NCI-H2227 (cell line): ENCODE measurements around the gene BTBD19.
"Not testable (repeated sequence)": the region's sequence is repeated elsewhere in the genome, so short reads cannot be mapped to it uniquely, and the experiment has no call there.

Source experiments
- DNase-seq: peaks from one replicate; lab custom pipeline; 2025; ENCODE audit not compliant: unreplicated experiment; lab: John Stamatoyannopoulos, UW

The BTBD19 gene

DNA sequence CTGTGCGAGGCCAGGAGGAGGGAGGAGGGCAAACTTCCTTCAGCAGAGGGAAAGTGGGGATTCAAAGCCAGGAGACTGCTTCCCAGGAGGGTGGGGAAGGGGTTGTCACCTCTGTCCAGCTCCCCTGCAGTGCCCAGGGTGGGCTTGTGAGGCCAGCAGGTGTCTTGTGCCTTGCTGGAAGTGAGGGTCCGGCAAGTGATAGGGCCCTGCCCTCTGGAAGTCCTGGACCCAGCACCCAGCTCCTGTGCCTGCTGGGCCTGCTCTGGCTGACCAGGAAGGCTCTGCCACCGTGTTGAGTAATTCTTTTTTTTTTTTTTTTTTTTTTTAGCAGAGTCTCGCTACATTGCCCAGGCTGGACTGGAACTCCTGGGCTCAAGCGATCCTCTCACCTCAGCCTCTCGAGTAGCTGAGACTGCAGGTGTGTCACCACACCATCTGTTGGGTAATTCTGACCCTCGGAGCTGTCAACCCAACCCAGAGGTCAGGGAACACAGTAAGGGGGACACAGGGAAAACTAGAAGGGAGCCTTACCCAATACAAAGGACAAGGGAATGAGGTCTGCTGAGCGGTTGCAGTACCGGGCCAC lies 21.4 kb upstream of the BTBD19 start:
- no peak for DNase-seq

DNA sequence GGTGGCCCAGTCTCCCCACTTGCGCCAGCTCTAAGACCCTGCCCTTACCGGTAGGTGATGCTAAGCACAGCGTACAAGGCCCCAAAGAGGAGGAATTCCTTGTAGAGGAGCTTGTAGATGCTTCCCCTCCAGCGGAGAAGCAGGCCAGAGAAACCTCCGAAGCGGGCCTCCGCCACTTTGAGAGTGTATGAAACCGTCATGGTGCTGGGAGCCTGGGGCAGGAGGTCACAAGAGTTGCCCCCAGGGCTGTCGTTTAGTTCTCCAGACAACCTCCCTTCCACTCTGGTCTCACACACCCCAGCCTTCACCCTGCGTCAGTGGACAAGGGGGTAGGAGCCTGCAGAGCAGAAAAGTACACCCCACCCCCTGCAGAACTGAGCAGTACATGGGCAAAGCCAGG lies 20.8 kb upstream of the BTBD19 start:
- no peak for DNase-seq

DNA sequence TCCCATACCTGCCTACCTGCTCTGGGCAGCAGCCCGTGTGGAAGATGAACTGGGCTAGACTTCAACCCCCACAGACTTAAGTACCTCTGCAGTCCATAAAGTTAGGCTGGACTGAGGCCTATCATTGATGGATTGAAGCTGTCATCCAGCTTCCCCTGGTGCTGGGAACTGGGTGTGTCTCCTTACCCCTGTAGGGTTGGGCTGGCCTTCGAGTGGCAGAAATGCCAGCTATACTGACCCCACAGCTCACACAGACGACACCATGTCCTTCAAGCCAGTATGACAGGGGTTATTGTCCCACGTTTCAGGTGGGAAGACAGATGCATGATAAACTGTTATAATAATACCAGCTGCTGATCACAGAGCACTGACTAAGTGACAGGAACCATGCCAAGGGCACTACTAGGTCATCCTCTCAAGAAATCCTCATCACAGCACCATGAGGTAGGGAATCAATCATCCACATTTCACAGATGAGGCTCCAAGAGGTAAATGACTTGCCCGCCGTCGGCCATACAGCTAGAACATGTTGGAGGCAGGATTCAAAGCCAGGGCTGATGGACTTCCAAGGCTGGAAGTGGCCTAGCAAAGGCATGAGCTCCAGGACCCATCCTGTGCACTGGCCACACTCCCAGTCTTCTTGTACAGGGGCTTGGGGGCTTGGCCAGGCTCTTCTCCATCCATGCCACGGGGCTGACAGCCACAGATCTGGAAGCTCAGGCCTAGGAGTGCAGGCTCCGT lies 20.0 kb upstream of the BTBD19 start, which contains the start of gene BEST4:
Gene BEST4, minus strand, starts transcription at position 51 of the 741 bp plus-strand sequence. CDS start 465 bp downstream, outside the sequence.
- DNase-seq, result no peak

DNA sequence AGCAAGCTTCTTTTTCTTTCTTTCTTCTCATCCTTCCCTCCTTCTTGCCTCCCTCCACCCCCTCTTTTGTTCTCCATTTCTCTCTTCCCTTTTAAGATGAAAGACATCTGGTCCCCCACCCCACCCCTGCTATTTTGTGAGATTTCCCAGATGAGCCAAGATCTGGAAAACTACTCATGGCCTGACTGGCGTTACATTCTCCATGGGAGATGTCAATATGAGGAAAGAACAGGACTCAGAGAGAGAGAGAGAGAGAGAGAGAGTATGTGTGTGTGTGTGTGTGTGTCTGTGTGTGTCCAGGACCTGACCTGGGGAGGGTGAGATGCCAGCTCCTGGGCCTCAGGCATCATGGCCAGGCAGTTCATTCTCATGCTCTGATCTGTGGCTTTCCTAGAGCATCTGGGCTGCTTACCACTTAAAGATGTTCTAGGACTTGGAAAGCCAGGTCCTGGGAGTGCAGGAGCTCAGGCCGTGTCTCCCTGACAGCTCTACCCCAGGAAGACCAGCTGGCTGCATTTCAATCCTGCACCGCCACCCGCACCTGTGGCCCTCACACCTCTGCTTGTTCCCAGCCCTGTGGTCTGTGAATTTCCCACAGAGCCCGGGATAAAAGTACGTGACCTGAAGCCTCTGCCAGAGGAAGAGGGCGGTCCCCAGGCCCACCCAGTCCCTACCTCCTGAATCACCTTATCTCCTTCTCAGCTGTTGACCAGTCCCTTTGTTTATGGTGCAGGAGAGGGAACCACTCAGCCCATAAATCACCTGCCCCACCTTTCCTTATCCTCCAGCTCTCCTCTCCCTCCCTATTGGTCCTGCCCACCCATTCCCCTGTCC lies 17.1 kb upstream of the BTBD19 start:
- no peak for DNase-seq

DNA sequence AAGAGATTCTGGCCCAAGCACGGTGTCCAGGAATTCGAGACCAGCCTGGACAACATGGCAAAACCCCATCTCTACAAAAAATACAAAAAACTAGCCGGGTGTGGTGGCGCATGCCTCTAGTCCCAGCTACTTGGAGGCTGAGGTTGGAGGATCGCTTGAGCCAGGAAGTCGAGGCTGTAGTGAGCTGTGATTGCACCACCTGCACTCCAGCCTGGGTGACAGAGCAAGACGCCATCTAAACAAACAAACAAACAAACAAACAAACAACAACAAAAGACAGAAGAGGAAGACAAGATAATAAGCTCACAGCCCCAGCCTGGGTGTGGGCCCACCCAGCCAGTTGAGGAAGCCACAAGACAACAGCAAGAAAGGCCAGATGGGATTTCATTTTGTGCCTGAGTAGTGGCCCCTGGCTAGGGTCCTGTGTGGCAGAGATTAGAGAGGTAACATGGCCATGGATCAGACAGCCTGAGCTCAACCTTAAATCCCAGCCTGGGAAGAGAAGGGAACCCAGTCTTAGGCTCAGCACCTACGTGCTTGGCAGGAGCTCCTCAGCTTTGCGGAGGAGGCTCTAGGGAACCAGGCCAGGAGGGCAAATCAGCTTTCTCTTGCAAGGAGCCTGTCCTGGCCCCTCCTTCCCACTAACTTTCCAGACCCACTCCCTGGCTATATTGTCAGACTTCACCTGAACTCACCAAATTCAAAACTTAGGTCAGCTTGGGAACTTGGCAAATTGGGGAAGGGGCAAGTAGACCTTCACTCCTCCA lies 15.4 kb upstream of the BTBD19 start:
- DNase-seq, result no peak

DNA sequence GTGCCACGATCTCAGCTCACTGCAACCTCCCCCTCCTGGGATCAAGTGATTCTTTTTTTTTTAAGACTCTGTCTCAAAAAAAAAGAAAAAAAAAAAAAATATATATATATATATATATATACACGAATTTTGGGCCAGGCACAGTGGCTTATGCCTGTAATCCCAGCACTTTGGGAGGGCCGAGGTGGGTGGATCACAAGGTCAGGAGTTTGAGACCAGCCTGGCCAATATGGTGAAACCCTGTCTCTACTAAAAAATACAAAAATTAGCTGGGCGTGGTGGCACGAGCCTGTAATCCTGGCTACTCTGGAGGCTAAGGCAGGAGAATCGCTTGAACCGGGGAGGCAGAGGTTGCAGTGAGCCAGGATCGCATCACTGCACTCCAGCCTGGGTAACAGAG lies 10.4 kb upstream of the BTBD19 start:
- DNase-seq, result not testable (repeated sequence)

DNA sequence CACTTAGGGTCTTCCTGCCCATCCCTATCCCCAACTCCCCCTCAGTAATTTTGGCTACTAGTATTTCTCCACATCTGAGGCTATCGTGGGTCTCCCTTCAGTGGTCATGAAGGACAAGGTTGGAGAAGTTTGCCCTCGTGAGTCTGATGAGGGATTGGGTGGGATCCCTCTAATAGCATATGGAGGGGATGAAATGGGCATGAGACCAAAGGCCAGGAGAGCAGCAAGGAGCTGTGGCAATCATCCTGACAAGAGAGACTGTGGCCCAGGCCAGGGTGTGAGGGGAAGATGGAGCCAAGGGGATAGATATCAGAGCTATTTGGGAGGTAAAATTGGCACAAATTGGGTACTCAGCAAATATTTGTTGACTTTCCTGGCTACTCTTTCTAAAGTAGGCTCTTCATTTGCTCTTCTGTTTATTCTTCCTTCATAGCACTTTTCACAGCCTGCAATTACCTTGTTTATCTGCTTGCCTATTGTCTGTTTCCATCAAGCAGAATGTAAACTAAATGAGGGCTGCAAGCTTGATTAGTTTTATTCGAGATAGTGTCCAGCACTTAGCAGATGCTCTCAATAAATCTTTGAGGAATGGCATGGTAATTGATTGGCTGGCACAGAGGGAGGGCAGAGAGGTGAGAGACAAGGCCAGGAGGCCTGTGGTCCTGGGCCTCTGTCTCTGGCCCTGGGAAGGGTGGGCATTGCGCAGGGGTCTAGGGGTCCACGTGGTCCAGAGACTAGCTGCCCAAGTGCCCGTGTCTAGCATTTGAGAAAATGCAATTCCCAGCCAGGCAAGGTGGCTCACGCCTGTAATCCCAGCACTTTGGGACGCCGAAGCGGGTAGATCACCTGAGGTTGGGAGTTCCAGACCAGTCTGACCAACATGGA lies 9.6 kb upstream of the BTBD19 start:
- DNase-seq, result peak; percentile 29

DNA sequence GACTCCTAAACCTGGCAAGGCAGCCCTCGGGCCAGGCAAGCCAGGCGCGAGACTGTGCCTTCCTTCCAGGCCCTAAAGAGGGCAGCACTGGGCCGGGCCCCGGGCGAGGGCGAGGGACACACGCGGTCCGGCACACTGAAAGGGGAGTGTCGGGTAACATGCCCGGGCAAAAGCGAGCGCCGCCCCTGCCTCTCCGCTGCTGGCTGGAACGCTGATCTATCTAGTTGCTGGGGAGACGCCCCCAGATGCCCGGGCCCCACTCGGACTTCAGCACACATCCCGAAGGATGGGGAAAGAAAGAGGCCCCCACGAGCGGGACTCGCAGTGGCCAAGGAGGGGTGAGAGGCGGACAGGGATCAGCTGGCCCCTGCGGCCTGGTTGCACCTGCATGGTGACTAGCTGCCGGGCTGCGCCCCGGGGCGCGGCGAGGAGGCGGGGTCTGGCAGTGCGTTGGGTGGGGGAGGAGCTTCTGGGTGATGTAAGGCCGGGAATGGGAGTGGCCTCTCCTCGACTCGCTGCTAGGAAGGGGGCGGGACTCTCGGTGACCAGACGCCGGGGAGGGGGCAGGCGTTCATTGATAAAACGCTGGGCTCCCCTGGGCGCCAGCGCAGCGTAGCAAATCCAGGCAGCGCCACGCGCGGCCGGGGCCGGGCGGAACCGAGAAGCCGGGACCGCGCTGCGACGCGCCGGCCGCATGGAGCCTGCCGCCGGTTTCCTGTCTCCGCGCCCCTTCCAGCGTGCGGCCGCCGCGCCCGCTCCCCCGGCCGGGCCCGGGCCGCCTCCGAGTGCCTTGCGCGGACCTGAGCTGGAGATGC lies 8.3 kb upstream of the BTBD19 start, which contains the start of gene PLK3:
Gene PLK3, plus strand, starts transcription at position 608 of the 815 bp plus-strand sequence. Its CDS starts 87 bp downstream, at position 695.
- DNase-seq, result peak; percentile 98

DNA sequence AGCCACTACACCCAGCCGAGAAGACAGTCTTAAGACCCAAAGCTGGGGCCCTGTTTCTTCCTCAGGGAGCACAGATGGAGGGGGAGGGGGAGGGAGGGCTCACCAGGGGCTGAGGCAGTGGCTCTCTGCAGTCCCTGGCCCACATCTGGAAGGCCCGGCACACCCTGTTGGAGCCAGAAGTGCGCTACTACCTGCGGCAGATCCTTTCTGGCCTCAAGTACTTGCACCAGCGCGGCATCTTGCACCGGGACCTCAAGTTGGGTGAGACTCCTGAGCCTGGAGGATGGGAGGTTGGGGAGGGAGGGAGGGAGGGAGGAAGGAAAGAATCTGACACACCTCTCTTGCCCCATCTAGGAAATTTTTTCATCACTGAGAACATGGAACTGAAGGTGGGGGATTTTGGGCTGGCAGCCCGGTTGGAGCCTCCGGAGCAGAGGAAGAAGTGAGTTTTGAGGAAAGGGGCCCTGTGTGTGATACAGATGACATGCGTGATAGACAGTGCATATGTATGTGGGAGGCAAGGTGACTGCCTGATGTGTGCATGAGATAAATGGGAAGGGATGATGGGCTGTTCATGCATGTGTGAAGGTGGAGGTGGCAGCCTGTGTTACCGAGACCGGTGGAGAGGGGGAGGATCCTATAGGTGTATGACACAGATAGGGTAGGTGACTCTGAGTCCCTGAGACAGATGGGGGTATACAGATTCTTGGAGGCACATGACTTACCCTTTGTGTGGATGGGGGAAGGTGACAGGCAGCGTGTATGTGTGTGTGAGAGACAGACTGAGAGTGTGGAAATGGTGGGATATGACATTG lies 6.6 kb upstream of the BTBD19 start:
- DNase-seq, result no peak

DNA sequence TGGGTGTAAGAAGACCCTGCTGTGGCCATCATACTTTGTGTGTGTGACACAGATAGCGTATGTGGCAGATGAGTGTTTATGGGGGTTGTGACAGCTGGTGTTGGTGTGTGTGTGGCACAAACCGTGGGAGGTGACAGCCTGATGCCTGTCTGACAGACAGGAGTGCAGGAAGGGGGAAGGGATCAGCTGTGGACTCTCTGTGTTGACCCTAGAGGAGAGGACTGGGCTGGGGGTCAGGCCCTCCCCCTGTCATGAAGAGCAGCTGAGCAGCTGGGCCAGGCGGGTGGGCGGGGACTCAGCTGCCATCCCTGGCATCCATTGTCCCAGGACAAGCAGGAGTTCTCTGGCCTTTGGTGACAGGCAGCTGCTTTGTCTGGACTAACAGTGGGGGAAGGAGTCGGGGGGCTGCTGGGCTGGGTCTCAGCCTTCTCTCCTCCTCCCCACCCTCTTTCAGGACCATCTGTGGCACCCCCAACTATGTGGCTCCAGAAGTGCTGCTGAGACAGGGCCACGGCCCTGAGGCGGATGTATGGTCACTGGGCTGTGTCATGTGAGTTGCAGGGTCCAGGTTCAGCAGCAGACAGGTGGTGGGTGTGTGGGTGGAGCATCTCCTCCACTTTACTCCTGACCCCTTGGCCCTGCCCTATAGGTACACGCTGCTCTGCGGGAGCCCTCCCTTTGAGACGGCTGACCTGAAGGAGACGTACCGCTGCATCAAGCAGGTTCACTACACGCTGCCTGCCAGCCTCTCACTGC lies 5.8 kb upstream of the BTBD19 start:
- DNase-seq, result no peak

DNA sequence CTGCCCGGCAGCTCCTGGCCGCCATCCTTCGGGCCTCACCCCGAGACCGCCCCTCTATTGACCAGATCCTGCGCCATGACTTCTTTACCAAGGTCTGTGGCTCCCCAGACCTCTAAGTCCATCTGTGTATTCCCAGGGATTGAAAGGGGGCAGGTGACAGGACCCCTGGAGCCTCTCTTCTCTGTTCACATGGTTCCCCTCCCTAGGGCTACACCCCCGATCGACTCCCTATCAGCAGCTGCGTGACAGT lies 5.3 kb upstream of the BTBD19 start:
- DNase-seq, result no peak

DNA sequence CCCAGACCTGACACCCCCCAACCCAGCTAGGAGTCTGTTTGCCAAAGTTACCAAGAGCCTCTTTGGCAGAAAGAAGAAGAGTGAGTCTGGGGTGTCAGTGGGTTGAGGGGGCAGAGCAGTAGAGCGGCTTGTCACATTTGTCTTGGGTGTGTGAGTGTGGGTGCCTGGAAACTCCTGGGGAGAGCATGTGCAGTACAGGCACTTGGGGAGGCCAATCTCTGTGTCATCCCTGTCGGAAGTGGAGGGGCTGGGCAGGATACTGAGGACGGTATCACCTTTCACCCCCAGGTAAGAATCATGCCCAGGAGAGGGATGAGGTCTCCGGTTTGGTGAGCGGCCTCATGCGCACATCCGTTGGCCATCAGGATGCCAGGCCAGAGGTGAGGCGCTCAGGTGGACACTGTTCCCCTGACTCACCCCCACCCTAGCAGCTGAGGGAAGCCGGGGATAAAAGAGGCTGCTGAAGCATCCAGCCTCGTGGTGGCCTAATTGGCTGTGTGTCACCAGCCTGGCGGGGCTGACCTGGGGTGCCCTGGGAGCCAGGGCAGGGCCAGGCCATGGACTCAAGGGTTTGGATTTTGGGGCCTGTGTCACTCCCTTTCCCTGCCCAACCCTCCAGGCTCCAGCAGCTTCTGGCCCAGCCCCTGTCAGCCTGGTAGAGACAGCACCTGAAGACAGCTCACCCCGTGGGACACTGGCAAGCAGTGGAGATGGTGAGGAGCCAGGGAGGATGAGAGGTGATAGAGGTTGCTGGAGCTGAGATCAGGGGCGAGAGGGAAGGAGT lies 4.8 kb upstream of the BTBD19 start:
- DNase-seq, result no peak

DNA sequence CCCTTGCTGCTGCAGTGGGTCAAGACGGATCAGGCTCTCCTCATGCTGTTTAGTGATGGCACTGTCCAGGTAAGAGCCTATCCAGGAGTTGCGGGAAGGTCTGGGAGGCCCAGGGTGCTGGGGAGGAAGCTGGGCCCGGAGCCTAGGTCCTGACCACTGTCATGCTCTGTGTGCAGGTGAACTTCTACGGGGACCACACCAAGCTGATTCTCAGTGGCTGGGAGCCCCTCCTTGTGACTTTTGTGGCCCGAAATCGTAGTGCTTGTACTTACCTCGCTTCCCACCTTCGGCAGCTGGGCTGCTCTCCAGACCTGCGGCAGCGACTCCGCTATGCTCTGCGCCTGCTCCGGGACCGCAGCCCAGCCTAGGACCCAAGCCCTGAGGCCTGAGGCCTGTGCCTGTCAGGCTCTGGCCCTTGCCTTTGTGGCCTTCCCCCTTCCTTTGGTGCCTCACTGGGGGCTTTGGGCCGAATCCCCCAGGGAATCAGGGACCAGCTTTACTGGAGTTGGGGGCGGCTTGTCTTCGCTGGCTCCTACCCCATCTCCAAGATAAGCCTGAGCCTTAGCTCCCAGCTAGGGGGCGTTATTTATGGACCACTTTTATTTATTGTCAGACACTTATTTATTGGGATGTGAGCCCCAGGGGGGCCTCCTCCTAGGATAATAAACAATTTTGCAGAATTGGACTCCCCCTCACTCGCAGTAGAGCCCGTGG lies 2.9 kb upstream of the BTBD19 start:
- no peak for DNase-seq

DNA sequence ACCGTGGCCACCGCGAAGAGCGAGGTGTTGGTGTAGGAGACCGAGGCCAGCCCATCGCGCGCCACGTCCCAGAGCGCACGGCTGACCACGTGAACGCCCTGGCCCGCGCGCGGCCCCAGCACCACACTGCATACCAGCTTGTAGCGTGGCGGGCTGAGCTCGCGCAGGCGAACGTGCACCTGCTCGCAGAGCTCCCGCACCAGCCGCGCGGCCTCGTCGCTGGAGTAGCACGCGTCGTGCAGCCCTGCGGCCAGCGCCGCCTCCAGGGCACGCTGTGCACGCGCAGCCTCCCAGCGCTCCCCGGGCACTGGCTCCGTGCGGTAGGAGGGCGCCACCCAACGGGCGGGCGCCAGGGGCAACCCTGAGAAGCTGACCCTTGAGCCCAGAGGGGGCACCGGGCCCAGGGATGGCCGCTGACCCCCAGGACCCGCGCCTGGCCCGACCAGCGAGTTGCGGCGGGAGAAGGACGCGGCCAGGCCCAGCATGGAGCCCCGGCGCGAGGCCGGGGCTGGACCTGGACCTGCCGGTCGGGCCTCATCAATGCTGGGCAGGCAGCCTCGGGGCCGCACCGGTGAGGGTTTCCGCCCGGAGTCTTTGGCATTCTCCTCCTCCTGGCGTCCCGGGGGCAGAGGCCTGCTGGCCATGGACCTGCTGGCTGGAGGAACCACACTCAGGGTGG lies 2.2 kb upstream of the BTBD19 start:
- no peak for DNase-seq

DNA sequence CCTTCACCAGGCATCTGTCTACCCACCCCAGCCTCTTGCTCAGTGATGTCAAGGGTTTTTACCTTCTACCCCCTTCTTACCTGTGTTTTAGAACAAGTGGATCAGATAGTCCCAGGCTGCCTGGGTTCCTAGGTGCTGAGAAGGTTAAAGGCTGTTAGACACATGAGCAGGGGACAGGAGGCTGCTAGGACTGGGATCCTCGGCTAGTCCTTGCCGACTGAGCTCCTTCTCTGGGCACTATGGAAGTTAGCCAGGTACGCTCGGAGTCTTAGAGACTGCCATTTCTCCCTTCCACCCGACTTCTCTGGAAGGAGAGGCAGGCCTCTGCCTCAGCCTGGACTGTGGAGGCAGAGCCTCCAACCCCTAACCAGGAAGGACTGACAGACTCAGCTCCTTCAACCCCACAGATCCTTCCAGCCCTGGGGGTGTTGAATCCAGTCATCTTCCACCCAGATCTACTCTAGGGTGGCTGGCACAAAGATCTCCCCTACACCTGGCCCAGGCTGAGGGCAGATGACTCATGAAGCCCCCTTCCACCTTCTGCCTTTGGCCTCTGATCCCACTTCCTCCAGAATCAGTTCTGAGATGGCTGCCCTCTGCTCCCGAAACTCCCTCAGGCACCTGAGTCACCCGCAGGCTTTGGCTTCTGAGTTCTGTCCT lies 1.5 kb upstream of the BTBD19 start, which contains the start of gene DYNLT4:
Gene DYNLT4, minus strand, starts transcription at position 648 of the 660 bp plus-strand sequence. CDS start 683 bp downstream, outside the sequence.
- no peak for DNase-seq
